ENCODE data around the gene EVX2.

Gene EVX2

DNA sequence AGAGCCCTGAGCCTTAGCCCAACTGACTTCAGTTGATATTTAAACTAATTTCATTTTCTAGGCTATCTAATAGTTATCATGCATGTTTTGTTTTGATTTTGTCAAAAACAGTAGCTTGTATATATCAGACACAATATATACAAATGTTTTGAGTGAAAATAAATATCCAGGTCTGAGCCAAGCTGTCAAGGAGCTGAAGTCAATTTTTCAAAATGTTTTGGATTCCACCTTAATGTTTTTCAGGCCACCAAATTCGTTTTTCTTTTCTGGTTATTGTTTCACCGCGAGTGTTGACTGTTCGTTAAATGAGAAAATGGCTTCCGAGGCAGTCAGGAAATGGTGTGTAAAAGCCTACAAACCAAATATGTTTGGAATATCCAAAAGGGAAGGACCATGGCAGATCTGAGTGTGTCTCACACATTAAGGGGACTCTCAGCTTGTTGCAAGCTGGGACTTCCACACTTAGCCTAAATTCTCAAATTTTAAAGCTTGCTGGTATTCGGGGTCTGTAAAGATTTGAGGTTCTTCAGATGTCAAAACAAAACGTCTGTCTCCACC is 18.6 kb upstream of the EVX2 start:
- Histone ChIP-seq H3K36me3 (ENCODE audit: insufficient read depth, low read length) (no peaks in the 10 kb centered on the region), H2AFZ (ENCODE audit: low read length) (no peak overlapping the region), H4K20me1 (ENCODE audit: insufficient read depth, low read length) (no peaks in the 10 kb centered on the region), H3K9me3 (ENCODE audit: low read length) (no peaks in the 10 kb centered on the region), H3K4me1 (ENCODE audit: insufficient read depth, low read length, severe bottlenecking) (peaks cover 8% of the 10 kb centered on the region), H3K27me3 (ENCODE audit: insufficient read depth, low read length) (no peaks in the 10 kb centered on the region), H3K79me2 (ENCODE audit: insufficient read depth, low read length) (no peaks in the 10 kb centered on the region), H3K4me3 (ENCODE audit: low read depth, low read length, poor library complexity, severe bottlenecking) (no peak overlapping the region), H3K27ac (ENCODE audit: low read depth, low read length, poor library complexity, severe bottlenecking) (no peak overlapping the region), H3K9ac (ENCODE audit: low read length) (no peak overlapping the region), H3K9me2 (ENCODE audit: low read depth, low read length) (no peaks in the 10 kb centered on the region), H3K4me2 (ENCODE audit: low read length) (no peak overlapping the region), H3F3A (ENCODE audit: insufficient read depth, low read length) (no peaks in the 10 kb centered on the region)
- no peak for TF ChIP-seq EZH2 (IDR thresholded peaks at IDR 0.05; ENCODE audit: borderline replicate concordance, low read length)
- TF ChIP-seq, protein P1, sequence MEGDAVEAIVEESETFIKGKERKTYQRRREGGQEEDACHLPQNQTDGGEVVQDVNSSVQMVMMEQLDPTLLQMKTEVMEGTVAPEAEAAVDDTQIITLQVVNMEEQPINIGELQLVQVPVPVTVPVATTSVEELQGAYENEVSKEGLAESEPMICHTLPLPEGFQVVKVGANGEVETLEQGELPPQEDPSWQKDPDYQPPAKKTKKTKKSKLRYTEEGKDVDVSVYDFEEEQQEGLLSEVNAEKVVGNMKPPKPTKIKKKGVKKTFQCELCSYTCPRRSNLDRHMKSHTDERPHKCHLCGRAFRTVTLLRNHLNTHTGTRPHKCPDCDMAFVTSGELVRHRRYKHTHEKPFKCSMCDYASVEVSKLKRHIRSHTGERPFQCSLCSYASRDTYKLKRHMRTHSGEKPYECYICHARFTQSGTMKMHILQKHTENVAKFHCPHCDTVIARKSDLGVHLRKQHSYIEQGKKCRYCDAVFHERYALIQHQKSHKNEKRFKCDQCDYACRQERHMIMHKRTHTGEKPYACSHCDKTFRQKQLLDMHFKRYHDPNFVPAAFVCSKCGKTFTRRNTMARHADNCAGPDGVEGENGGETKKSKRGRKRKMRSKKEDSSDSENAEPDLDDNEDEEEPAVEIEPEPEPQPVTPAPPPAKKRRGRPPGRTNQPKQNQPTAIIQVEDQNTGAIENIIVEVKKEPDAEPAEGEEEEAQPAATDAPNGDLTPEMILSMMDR (IDR thresholded peaks at IDR 0.05; ENCODE audit: low read length), result no peak

DNA sequence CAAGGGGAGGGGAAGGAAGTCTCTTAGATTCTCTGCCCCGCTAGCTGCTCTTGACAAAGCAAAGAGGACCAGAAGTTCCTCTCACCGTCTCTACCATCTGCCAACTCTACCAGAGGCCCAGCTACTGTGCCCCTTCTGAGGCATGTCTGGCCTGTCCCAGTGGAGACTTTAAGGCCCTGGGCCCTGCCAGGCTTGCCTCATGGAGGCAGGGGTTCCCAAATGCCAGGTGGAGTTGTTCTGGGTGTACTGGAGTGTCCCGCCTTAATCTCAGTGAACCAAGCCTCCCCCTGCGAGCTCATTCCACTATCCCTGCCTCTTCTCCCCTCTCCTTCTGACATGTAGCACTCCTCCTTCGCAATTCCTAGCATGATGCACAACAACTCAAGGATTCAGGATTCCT is 18.1 kb upstream of the EVX2 start:
- Histone ChIP-seq H3K27me3 (ENCODE audit: insufficient read depth, low read length) (no peaks in the 10 kb centered on the region), H3K79me2 (ENCODE audit: insufficient read depth, low read length) (no peaks in the 10 kb centered on the region), H3K9ac (ENCODE audit: low read length) (no peak overlapping the region), H3K4me1 (ENCODE audit: insufficient read depth, low read length, severe bottlenecking) (peaks cover 13% of the 10 kb centered on the region), H3K4me3 (ENCODE audit: low read depth, low read length, poor library complexity, severe bottlenecking) (no peak overlapping the region), H3K9me3 (ENCODE audit: low read length) (no peaks in the 10 kb centered on the region), H3K4me2 (ENCODE audit: low read length) (no peak overlapping the region), H3K36me3 (ENCODE audit: insufficient read depth, low read length) (no peaks in the 10 kb centered on the region), H3K27ac (ENCODE audit: low read depth, low read length, poor library complexity, severe bottlenecking) (no peak overlapping the region), H3F3A (ENCODE audit: insufficient read depth, low read length) (no peaks in the 10 kb centered on the region), H2AFZ (ENCODE audit: low read length) (no peak overlapping the region), H3K9me2 (ENCODE audit: low read depth, low read length) (no peaks in the 10 kb centered on the region), H4K20me1 (ENCODE audit: insufficient read depth, low read length) (no peaks in the 10 kb centered on the region)
- TF ChIP-seq, protein P1 (IDR thresholded peaks at IDR 0.05; ENCODE audit: low read length), result no peak
- TF ChIP-seq EZH2 (IDR thresholded peaks at IDR 0.05; ENCODE audit: borderline replicate concordance, low read length), result no peak

DNA sequence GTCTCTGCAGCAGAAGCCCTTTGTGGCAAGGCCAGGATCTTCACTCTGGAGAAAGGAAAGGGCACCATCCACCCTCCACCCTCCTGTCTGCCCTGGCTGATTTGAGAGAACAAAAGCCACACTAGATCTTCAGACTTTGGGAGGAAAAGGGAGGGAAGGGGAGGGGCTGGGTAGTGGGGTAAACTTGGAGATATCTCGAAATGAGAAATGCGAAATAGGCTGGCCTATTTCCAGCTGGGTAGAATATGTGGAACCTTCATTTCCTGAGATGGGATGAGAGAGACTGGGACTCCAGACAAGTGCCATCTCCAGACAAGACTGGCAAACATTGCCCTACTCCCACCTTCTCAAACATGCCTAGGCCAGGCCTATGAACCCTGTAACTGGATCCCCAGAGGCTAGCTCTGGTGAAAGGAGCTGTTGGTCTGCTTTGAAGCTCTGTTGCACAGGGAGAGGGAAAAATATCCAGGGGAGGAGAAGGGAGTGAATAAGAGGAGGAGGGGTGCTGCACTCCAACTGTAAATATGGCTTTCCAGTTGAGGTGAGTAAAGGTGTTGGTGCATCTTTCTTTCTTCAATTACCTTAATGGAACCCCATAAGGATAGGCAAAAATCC is 17.6 kb upstream of the EVX2 start:
- Histone ChIP-seq H3K4me2 (ENCODE audit: low read length) (no peak overlapping the region), H3K4me3 (ENCODE audit: low read depth, low read length, poor library complexity, severe bottlenecking) (no peak overlapping the region), H3K9me3 (ENCODE audit: low read length) (no peaks in the 10 kb centered on the region), H3K36me3 (ENCODE audit: insufficient read depth, low read length) (no peaks in the 10 kb centered on the region), H3K4me1 (ENCODE audit: insufficient read depth, low read length, severe bottlenecking) (peaks cover 16% of the 10 kb centered on the region), H3K9me2 (ENCODE audit: low read depth, low read length) (no peaks in the 10 kb centered on the region), H3K27ac (ENCODE audit: low read depth, low read length, poor library complexity, severe bottlenecking) (no peak overlapping the region), H3F3A (ENCODE audit: insufficient read depth, low read length) (no peaks in the 10 kb centered on the region), H3K9ac (ENCODE audit: low read length) (no peak overlapping the region), H3K27me3 (ENCODE audit: insufficient read depth, low read length) (no peaks in the 10 kb centered on the region), H4K20me1 (ENCODE audit: insufficient read depth, low read length) (no peaks in the 10 kb centered on the region), H2AFZ (ENCODE audit: low read length) (no peak overlapping the region), H3K79me2 (ENCODE audit: insufficient read depth, low read length) (no peaks in the 10 kb centered on the region)
- TF ChIP-seq EZH2 (IDR thresholded peaks at IDR 0.05; ENCODE audit: borderline replicate concordance, low read length), result no peak
- TF ChIP-seq, protein P1 (IDR thresholded peaks at IDR 0.05; ENCODE audit: low read length), result no peak

Measured in OCI-LY1 (cell line).